Gastroesophageal sphincter (tissue), 3 donors: ENCODE data around the gene ANO9.

ENCODE experiments used
- CTCF ChIP-seq, 4 experiments: fragments of 200-600 bp in 2 of 4; fragments of 450-650 bp in 2 of 4; sonication (generic) in 1 of 4; IDR thresholded peaks; one replicate each; pipeline ENCODE4 v1.5.1; 2017 to 2019; ENCODE audit warnings: antibody characterized with exemption in 4 of 4, mild to moderate bottlenecking in 2 of 4, moderate library complexity in 2 of 4
- EP300 ChIP-seq: sonication (generic); formaldehyde crosslinking; IDR thresholded peaks from one replicate; pipeline ENCODE4 v1.6.1; 2017; ENCODE audit warnings: antibody characterized with exemption, mild to moderate bottlenecking
- POLR2A ChIP-seq, 2 donors: fragments of 450-650 bp; IDR thresholded peaks; one replicate each; pipeline ENCODE4 v1.6.1; 2017; ENCODE audit warnings: antibody characterized with exemption in 2 of 2, mild to moderate bottlenecking in 2 of 2, moderate library complexity in 1 of 2
- POLR2AphosphoS5 ChIP-seq: sonication (generic); formaldehyde crosslinking; IDR thresholded peaks from one replicate; pipeline ENCODE4 v1.6.1; 2017; ENCODE audit warnings: antibody characterized with exemption

GRCh38 chr11:403761-404431 is 37.9 kb downstream of the ANO9 start:
- no peak for TF ChIP-seq CTCF (IDR thresholded peaks at IDR 0.05)
- TF ChIP-seq POLR2A (IDR thresholded peaks at IDR 0.05) = no peak
- no peak for TF ChIP-seq POLR2AphosphoS5
- TF ChIP-seq EP300 = no peak
